GM10248 (cell line): ENCODE measurements around the gene NELL1.

Experiments
- CTCF ChIA-PET: fragments of 300-600 bp; sonication (Branson Sonifier 250); formaldehyde crosslinking; extraction: SDS; loops from one replicate; lab custom pipeline; 2021; ENCODE audit warnings: antibody characterized with exemption; lab: Yijun Ruan, JAX
- POLR2A ChIA-PET: fragments of 350-650 bp; sonication (Branson Sonifier 250); formaldehyde crosslinking; extraction: SDS; loops from one replicate; lab custom pipeline; 2020; ENCODE audit warnings: antibody characterized with exemption; lab: Yijun Ruan, JAX
- DNase-seq: peaks from one replicate; pipeline ENCODE4 v3.0.0; 2012; ENCODE audit errors: extremely low spot score
- CTCF ChIP-seq: IDR thresholded peaks from 2 replicates; pipeline ENCODE4 v1.5.1; 2012; ENCODE audit warnings: mild to moderate bottlenecking, low read depth; ENCODE audit errors: extremely low read depth, missing control alignments, control extremely low read depth

Gene NELL1

GRCh38 chr11:21465203-21465602 is 795.8 kb downstream of the NELL1 start:
- ChIA-PET POLR2A (no interaction called here), CTCF (interaction anchor here (1.0 to 1.8 kb wide), 2 partner anchors 10 to 46 kb away, joined by 3 to 5 read pairs; no protein-coding TSS in a partner anchor)
- no peak for DNase-seq
- no peak for TF ChIP-seq CTCF

- DNase-seq, result no peak
- ChIA-PET POLR2A (no interaction called here), CTCF (interaction anchor here (1.8 kb wide), 1 partner anchor 46 kb away, joined by 5 read pairs; no protein-coding TSS in a partner anchor)
- TF ChIP-seq CTCF, result no peak
Measured at GRCh38 chr11:21465920-21466319, 796.5 kb downstream of the NELL1 start.

GRCh38 chr11:21470521-21470920 is 801.1 kb downstream of the NELL1 start:
- no peak for TF ChIP-seq CTCF
- ChIA-PET POLR2A (no interaction called here), CTCF (no interaction called here)
- no peak for DNase-seq

DNA sequence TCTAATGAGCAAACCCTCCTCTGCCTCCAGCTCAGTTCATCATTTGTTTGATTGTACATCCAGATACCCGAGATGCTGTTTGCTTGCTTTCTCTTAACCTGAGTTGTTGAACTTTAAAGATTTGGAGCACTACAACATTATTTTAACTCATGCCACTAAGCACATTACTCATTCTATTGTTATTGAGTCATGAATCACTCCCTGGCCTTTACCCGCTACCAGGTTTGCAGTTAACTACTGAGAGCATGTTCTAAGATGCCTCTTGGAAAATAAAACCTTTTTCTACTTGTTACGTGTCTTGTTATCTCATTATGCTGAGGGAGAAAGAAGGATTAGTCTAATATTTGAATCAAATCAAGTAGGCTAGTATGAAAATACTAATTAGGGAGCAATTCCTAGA is 802.9 kb downstream of the NELL1 start:
- no peak for TF ChIP-seq CTCF
- ChIA-PET CTCF (no interaction called here), POLR2A (no interaction called here)
- no peak for DNase-seq

GRCh38 chr11:21474529-21474928 is 805.1 kb downstream of the NELL1 start:
- no peak for DNase-seq
- no peak for TF ChIP-seq CTCF
- ChIA-PET CTCF (interaction anchor here (0.7 to 1.4 kb wide), 3 partner anchors 9 to 15 kb away, joined by 3 read pairs; no protein-coding TSS in a partner anchor), POLR2A (no interaction called here)

DNA sequence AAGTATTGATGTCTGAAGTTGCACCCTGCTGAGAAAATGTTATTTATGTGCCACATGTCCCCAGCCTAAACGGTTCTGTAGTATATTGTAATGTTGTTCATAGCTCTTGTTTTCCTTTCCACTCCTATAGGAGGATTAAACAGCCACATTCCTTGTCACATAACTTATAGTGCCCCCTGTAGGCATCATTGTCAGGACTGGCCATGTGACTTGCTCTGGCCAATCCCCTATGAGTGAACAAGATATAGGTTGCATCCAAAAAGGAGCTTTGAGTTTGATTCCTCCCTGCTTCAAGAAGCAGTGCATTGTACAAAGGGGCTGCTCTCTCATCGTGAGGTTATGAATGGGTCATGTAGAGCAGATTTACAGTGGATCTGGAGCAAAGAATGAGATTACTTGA is 805.9 kb downstream of the NELL1 start:
- no peak for TF ChIP-seq CTCF
- ChIA-PET POLR2A (no interaction called here), CTCF (interaction anchor here (0.7 to 1.4 kb wide), 3 partner anchors 10 to 15 kb away, joined by 3 read pairs; no protein-coding TSS in a partner anchor)
- DNase-seq, result no peak
